GM06990 (cell line): ENCODE results near the gene HRK.
A peak's percentile ranks its signal among the peaks of the same experiment; 100 is the strongest.

Experiments used
- DNase-seq: peaks from one replicate; pipeline ENCODE4 v3.0.0-alpha.2; 2011; ENCODE audit not compliant: insufficient read length; ENCODE audit errors: extremely low read depth
- H3K27me3 ChIP-seq: replicated peaks from 2 replicates; pipeline ENCODE4 v1.6.0; 2011; ENCODE audit warnings: low read length; ENCODE audit not compliant: control insufficient read depth, insufficient read depth
- H3K36me3 ChIP-seq: 2 replicates; pipeline ENCODE4 v1.5.1; 2011; ENCODE audit warnings: low read length; ENCODE audit not compliant: control insufficient read depth, insufficient read depth
- H3K4me3 ChIP-seq: replicated peaks from 2 replicates; pipeline ENCODE4 v1.5.1; 2011; ENCODE audit warnings: low read depth, mild to moderate bottlenecking, control low read depth, low read length
- TF ChIP-seq, protein P1 (sequence below): IDR thresholded peaks from 2 replicates; pipeline ENCODE4 v1.5.1; 2011; ENCODE audit warnings: low read length, control low read depth, mild to moderate bottlenecking, inconsistent platforms; ENCODE audit not compliant: insufficient read depth, poor library complexity, severe bottlenecking

Gene HRK

DNA sequence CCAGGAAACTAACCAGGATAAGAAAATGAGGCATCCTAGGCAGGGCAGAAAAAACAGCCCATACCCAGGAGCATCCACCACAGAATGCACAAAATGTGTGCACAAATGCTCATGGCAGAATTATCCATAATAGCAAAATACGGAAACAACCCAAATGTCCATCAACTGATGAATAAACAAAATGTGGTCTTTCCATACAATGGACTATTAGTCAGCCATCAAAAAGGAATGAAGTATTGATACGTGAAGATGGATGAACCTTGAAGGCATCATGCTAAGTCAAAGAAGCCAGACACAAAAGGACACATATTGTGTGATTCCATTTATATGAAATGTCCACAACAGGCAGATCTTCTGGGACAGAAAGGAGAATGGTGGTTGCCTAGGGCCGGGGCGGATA, 19.1 kb downstream of the HRK start:
- no peak for DNase-seq
- no peaks in the 10 kb centered on the region for H3K36me3 ChIP-seq
- TF ChIP-seq, protein P1, sequence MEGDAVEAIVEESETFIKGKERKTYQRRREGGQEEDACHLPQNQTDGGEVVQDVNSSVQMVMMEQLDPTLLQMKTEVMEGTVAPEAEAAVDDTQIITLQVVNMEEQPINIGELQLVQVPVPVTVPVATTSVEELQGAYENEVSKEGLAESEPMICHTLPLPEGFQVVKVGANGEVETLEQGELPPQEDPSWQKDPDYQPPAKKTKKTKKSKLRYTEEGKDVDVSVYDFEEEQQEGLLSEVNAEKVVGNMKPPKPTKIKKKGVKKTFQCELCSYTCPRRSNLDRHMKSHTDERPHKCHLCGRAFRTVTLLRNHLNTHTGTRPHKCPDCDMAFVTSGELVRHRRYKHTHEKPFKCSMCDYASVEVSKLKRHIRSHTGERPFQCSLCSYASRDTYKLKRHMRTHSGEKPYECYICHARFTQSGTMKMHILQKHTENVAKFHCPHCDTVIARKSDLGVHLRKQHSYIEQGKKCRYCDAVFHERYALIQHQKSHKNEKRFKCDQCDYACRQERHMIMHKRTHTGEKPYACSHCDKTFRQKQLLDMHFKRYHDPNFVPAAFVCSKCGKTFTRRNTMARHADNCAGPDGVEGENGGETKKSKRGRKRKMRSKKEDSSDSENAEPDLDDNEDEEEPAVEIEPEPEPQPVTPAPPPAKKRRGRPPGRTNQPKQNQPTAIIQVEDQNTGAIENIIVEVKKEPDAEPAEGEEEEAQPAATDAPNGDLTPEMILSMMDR, result no peak
- H3K27me3 ChIP-seq, result no peaks in the 10 kb centered on the region; the same call in none of the 2 replicates
- H3K4me3 ChIP-seq, result no peak overlapping the region

DNA sequence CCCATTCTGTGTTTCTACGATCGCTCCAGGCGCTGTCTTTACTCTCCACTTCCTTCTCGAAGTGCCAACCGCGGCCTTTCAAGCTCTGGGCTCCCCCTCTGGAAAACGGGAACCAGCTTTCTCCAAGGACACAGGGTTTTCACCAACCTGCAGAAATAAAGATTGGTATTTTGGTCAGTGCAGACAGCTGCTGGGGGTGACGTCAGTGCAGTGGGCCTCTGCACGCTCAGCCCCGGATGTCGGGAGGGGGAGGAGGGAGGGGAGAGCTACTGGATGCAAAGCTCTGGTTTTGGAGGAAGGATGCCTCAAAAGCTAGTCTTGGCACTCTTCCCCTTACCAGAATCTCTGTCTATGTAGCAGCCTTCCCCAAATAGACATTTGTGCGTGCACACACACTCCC, 19.9 kb downstream of the HRK start:
- Histone ChIP-seq H3K27me3 (no peaks in the 10 kb centered on the region; the same call in none of the 2 replicates), H3K4me3 (no peak overlapping the region), H3K36me3 (no peaks in the 10 kb centered on the region)
- peak; percentile 78 for DNase-seq
- TF ChIP-seq, protein P1, result no peak

DNA sequence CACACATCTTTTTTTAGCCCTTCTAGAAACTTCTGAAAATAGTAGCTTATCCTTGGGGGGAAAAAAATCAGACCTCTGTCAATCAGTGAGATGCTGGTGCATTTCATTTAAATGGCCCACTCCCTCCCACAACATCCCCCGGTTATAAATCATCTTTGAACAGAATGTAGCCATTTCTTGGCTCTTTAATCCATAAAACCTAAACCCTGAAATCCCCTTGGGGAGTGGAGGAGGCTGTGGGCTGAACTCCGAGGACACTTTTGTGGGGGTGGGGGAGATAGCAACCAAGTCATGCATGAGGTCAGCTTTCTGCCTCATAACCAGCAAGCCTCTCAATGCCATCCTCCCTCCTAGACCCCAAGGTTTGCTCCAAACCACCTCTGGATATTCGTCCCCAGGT, 21.0 kb downstream of the HRK start:
- H3K36me3 ChIP-seq, result no peaks in the 10 kb centered on the region
- no peaks in the 10 kb centered on the region; the same call in none of the 2 replicates for H3K27me3 ChIP-seq
- no peak for DNase-seq

DNA sequence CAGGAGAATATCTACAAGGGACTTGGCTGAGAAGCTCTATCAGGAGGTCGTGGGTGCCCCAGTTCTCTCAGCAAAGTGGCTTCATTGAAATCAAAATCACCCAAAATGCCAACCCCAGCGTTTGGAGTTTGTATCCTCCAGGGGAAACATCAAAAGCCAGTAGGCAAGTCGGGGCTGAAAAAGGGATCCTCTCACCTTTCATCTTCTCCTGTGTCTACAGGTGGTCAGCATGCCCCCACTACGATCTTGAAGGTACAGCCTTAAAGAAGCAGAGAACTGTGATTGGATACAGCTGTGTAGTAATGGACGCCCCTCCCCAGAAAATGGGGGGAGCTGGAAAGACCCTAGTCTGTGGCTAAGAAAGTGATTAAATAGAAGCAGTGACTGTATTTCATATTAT, 22.2 kb downstream of the HRK start:
- no peak for DNase-seq
- H3K36me3 ChIP-seq, result no peaks in the 10 kb centered on the region
- no peaks in the 10 kb centered on the region; the same call in none of the 2 replicates for H3K27me3 ChIP-seq
- TF ChIP-seq, protein P1, result no peak
- H3K4me3 ChIP-seq, result no peak overlapping the region

More for the DNA sequence above, 21.0 kb downstream of the HRK start:
- TF ChIP-seq, protein P1, result no peak
- H3K4me3 ChIP-seq, result no peak overlapping the region

DNA sequence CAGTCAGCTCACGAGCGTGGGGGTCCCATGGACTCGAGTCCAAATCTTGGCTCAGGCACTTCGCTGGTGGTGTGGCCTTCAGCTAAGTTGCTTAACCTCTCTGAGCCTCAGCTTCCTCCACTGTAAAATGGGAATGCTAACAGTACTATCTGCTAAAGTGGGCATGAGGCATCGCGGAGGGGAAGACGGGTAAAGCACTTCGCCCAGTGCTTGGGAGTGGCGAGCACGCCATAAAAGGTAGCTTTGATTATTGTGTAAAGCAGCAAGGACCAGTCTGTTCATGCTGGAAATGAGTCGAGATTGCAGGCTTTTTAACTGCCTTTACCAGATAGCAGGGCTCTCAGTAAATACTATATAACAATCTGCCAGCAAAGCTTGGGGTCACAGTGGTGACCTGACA, 24.5 kb downstream of the HRK start:
- H3K36me3 ChIP-seq, result no peaks in the 10 kb centered on the region
- H3K27me3 ChIP-seq, result no peaks in the 10 kb centered on the region; the same call in none of the 2 replicates
- no peak overlapping the region for H3K4me3 ChIP-seq
- DNase-seq, result no peak
- TF ChIP-seq, protein P1, result no peak
